RWPE1 (cell line): ENCODE measurements around the gene WAPL.
"Not testable (repeated sequence)": the region's sequence is repeated elsewhere in the genome, so short reads cannot be mapped to it uniquely, and the experiment has no call there.

ENCODE experiments used
- CTCF ChIA-PET: fragments of 350-600 bp; sonication (Branson Sonifier 250); formaldehyde crosslinking; extraction: SDS; loops from one replicate; lab custom pipeline; 2021; lab: Yijun Ruan, JAX
- POLR2A ChIA-PET: fragments of 400-600 bp; formaldehyde crosslinking; extraction: SDS; loops from one replicate; lab custom pipeline; 2020; ENCODE audit warnings: antibody characterized with exemption; ENCODE audit not compliant: low non-redundant PET; lab: Yijun Ruan, JAX
- DNase-seq: peaks from one replicate; pipeline ENCODE4 v3.0.0; 2012; ENCODE audit warnings: low spot score
- H3K27ac ChIP-seq: fragments of 450-650 bp; 2 replicates; pipeline ENCODE4 v1.5.1; 2017
- CTCF ChIP-seq: fragments of 450-650 bp; conservative IDR thresholded peaks from 2 replicates; pipeline ENCODE4 v1.5.1; 2017; ENCODE audit warnings: low read depth, mild to moderate bottlenecking

The WAPL gene

GRCh38 chr10:86536294-86536861 is 14.8 kb upstream of the WAPL start:
- no peak for TF ChIP-seq CTCF
- DNase-seq: no peak
- H3K27ac ChIP-seq: no peak overlapping the region
- POLR2A ChIA-PET: interaction anchor here (1.0 kb wide), 1 partner anchor 14 kb away, joined by 6 read pairs; no protein-coding TSS in a partner anchor
- CTCF ChIA-PET: interaction anchor here (0.5 to 0.6 kb wide), 2 partner anchors 53 to 1623 kb away, joined by 3 to 5 read pairs; no protein-coding TSS in a partner anchor

GRCh38 chr10:86535132-86535882 is 13.7 kb upstream of the WAPL start:
- TF ChIP-seq CTCF: no peak
- ChIA-PET POLR2A (interaction anchor here (1.0 kb wide), 1 partner anchor 13 kb away, joined by 6 read pairs; no protein-coding TSS in a partner anchor), CTCF (interaction anchor here (0.5 to 0.7 kb wide), 2 partner anchors 46 to 54 kb away, joined by 3 to 5 read pairs; no protein-coding TSS in a partner anchor)
- peak overlapping the region; percentile 74 for H3K27ac ChIP-seq
- peak; percentile 80 for DNase-seq

- CTCF ChIA-PET: no interaction called here
- POLR2A ChIA-PET: no interaction called here
- no peak for TF ChIP-seq CTCF
- DNase-seq: no peak
- H3K27ac ChIP-seq: no peak overlapping the region
Observed at GRCh38 chr10:86533328-86533727, 11.7 kb upstream of the WAPL start.

- CTCF ChIA-PET, DNase-seq, H3K27ac ChIP-seq: not testable (repeated sequence)
- POLR2A ChIA-PET: interaction anchor here (0.6 kb wide), 1 partner anchor 237 kb away, joined by 3 read pairs; no protein-coding TSS in a partner anchor
Observed at GRCh38 chr10:86528736-86529135, 7.1 kb upstream of the WAPL start.

GRCh38 chr10:86526606-86527005 is 5.0 kb upstream of the WAPL start:
- no peak for DNase-seq
- TF ChIP-seq CTCF: no peak
- POLR2A ChIA-PET: no interaction called here
- CTCF ChIA-PET: no interaction called here
- no peak overlapping the region for H3K27ac ChIP-seq

- DNase-seq, POLR2A ChIA-PET, CTCF ChIA-PET, H3K27ac ChIP-seq: not testable (repeated sequence)
Observed at GRCh38 chr10:86525713-86526112, 4.1 kb upstream of the WAPL start.

GRCh38 chr10:86524225-86524962 is 2.8 kb upstream of the WAPL start:
- no peak overlapping the region for H3K27ac ChIP-seq
- CTCF ChIA-PET: interaction anchor here (0.7 kb wide), 1 partner anchor 156 kb away, joined by 4 read pairs; no protein-coding TSS in a partner anchor
- no peak for TF ChIP-seq CTCF
- POLR2A ChIA-PET: no interaction called here
- no peak for DNase-seq
